ENCODE measurements around the gene CRHR1.

The CRHR1 gene

DNA sequence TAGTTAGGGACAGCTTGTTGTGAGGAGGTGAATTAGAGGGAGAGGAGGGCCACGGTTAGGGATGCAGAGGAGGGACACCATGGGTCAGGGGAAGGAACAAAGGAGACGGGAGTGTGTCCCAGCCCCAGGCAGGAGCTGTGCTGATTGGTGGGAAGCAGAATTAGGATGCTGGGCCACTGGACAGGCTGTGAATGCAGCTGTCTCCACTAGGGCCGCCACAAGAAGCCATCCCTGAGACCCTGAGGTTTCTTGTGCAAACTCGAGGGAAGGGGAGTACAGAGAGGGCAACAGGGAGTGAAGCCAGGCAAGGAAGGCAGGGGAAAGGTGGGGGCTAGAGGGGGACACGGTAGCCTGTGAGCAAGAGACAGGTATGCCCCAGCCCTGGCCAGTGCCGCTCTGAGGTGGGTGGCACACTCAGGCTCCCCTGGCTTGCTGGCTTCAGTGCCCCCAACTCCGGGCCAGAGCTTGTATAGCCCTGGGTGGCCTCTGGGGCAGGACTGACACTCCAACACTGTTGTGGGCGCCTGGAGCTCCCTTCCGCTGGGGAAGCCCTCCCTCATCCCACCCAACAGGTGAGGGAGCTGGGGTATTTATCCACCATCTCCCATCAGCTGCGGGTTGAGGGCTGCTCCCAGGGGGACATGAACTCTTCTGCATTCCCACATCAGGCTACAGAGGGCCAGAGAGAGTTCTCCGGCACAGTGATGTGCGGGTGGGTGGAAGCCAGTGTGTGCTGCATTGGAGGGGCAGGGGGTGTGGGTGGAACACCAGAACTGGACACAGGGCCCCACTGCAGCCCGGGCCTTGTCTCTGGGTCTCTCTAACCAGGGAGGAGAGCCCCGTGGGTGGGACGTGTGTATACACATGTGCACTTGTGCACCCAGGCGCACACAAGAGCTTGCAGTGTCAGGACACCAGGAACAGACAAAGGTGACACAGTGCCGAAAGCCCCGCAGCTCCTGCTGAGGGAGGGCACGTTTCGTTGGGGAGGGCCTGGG lies 52.2 kb downstream of the CRHR1 start:
- TF ChIP-seq, protein P1, sequence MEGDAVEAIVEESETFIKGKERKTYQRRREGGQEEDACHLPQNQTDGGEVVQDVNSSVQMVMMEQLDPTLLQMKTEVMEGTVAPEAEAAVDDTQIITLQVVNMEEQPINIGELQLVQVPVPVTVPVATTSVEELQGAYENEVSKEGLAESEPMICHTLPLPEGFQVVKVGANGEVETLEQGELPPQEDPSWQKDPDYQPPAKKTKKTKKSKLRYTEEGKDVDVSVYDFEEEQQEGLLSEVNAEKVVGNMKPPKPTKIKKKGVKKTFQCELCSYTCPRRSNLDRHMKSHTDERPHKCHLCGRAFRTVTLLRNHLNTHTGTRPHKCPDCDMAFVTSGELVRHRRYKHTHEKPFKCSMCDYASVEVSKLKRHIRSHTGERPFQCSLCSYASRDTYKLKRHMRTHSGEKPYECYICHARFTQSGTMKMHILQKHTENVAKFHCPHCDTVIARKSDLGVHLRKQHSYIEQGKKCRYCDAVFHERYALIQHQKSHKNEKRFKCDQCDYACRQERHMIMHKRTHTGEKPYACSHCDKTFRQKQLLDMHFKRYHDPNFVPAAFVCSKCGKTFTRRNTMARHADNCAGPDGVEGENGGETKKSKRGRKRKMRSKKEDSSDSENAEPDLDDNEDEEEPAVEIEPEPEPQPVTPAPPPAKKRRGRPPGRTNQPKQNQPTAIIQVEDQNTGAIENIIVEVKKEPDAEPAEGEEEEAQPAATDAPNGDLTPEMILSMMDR (conservative IDR thresholded peaks at IDR 0.05; ENCODE audit: low read length) = no peak
- no peak for DNase-seq (ENCODE audit: low read depth)
- H3K4me3 ChIP-seq (ENCODE audit: low read length) = no peak overlapping the region

GRCh38 chr17:45837187-45837586 lies 53.1 kb downstream of the CRHR1 start:
- no peak overlapping the region for H3K4me3 ChIP-seq (ENCODE audit: low read length)
- DNase-seq (ENCODE audit: low read depth) = no peak
- TF ChIP-seq, protein P1 (conservative IDR thresholded peaks at IDR 0.05; ENCODE audit: low read length) = no peak

GRCh38 chr17:45837603-45838002 lies 53.5 kb downstream of the CRHR1 start:
- no peak overlapping the region for H3K4me3 ChIP-seq (ENCODE audit: low read length)
- DNase-seq (ENCODE audit: low read depth) = no peak
- TF ChIP-seq, protein P1 (conservative IDR thresholded peaks at IDR 0.05; ENCODE audit: low read length) = no peak

- H3K4me3 ChIP-seq (ENCODE audit: low read length) = no peak overlapping the region
- TF ChIP-seq, protein P1 (conservative IDR thresholded peaks at IDR 0.05; ENCODE audit: low read length) = no peak
- no peak for DNase-seq (ENCODE audit: low read depth)
Measured at GRCh38 chr17:45838751-45839295, 54.7 kb downstream of the CRHR1 start.

- no peak for DNase-seq (ENCODE audit: low read depth)
- TF ChIP-seq, protein P1 (conservative IDR thresholded peaks at IDR 0.05; ENCODE audit: low read length) = no peak
- H3K4me3 ChIP-seq (ENCODE audit: low read length) = no peak overlapping the region
Measured at GRCh38 chr17:45839442-45839841, 55.3 kb downstream of the CRHR1 start.

DNA sequence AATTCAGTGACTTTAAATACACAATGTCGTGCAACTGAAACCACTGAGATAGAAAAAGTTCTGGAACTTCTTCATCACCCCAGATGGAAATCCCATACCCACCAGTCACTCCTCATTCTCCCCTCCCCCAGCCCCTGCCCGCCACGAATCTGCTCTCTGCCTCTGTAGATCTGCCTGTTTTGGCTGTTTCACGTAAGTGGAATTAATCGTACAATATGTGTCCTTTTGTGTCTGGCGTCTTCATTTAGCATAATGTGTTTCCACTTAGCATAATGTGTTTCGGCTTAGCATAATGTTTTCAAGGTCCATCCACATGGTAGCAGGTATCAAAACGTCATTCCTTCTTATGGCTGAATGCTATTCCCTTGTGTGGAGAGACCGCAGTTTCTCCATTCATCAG lies 57.1 kb downstream of the CRHR1 start:
- DNase-seq (ENCODE audit: low read depth) = no peak
- H3K4me3 ChIP-seq (ENCODE audit: low read length) = no peak overlapping the region
- TF ChIP-seq, protein P1 (conservative IDR thresholded peaks at IDR 0.05; ENCODE audit: low read length) = no peak

All from AG10803 (cell line).